SK-N-SH treated with all-trans-retinoic acid at 6 μM for 48 hours (cell line): ENCODE measurements around the gene QPRT.

Experiments used
- ATAC-seq: fragments of 200-7000 bp; cut with Tn5 transposase; 3 replicates; pipeline ENCODE4 v1.9.1; 2020; ENCODE audit warnings: mild to moderate bottlenecking, moderate library complexity
- ARNTL ChIP-seq: fragments of 450-650 bp; formaldehyde crosslinking; IDR thresholded peaks from 2 replicates; pipeline ENCODE4 v1.5.0; 2020; ENCODE audit warnings: low read depth, mild to moderate bottlenecking, moderate library complexity, borderline replicate concordance
- BACH2 ChIP-seq: fragments of 250-450 bp; sonication (Bioruptor Pico); IDR thresholded peaks from 2 replicates; pipeline ENCODE4 v1.9.0; 2021; ENCODE audit warnings: mild to moderate bottlenecking, borderline replicate concordance
- CREB5 ChIP-seq: fragments of 250-450 bp; sonication (Bioruptor Pico); IDR thresholded peaks from 2 replicates; pipeline ENCODE4 v1.5.1; 2020; ENCODE audit warnings: low read depth, mild to moderate bottlenecking, moderate library complexity
- CSDC2 ChIP-seq: fragments of 250-450 bp; sonication (Bioruptor Pico); IDR thresholded peaks from 2 replicates; pipeline ENCODE4 v1.5.0; 2020; ENCODE audit warnings: mild to moderate bottlenecking, moderate library complexity
- CSRNP3 ChIP-seq: fragments of 250-450 bp; sonication (Bioruptor Pico); IDR thresholded peaks from 2 replicates; pipeline ENCODE4 v1.5.1; 2021; ENCODE audit warnings: mild to moderate bottlenecking, moderate library complexity
- ESRRG ChIP-seq: fragments of 250-450 bp; sonication (Bioruptor Pico); IDR thresholded peaks from 2 replicates; pipeline ENCODE4 v1.6.1; 2021; ENCODE audit warnings: mild to moderate bottlenecking
- GLIS3 ChIP-seq: fragments of 250-450 bp; sonication (Bioruptor Pico); IDR thresholded peaks from 2 replicates; pipeline ENCODE4 v1.5.0; 2020; ENCODE audit warnings: mild to moderate bottlenecking, moderate library complexity
- OSR1 ChIP-seq: fragments of 250-450 bp; sonication (Bioruptor Pico); IDR thresholded peaks from 2 replicates; pipeline ENCODE4 v1.8.0; 2022; ENCODE audit warnings: moderate library complexity, mild to moderate bottlenecking, inconsistent platforms
- PATZ1 ChIP-seq: fragments of 250-450 bp; sonication (Bioruptor Pico); IDR thresholded peaks from 2 replicates; pipeline ENCODE4 v1.8.0; 2020; ENCODE audit warnings: mild to moderate bottlenecking, moderate library complexity, borderline replicate concordance
- POU6F1 ChIP-seq: fragments of 250-450 bp; sonication (Bioruptor Pico); IDR thresholded peaks from 2 replicates; pipeline ENCODE4 v1.8.0; 2021; ENCODE audit warnings: low read depth, mild to moderate bottlenecking, moderate library complexity, borderline replicate concordance
- PPARA ChIP-seq: fragments of 250-450 bp; sonication (Bioruptor Pico); IDR thresholded peaks from 2 replicates; pipeline ENCODE4 v1.5.0; 2020; ENCODE audit warnings: mild to moderate bottlenecking, borderline replicate concordance
- SNAI2 ChIP-seq: fragments of 250-450 bp; sonication (Bioruptor Pico); IDR thresholded peaks from 2 replicates; pipeline ENCODE4 v1.5.0; 2020; ENCODE audit warnings: mild to moderate bottlenecking, moderate library complexity
- TOX ChIP-seq: fragments of 250-450 bp; sonication (Bioruptor Pico); IDR thresholded peaks from 2 replicates; pipeline ENCODE4 v1.8.0; 2021; ENCODE audit warnings: mild to moderate bottlenecking, moderate library complexity, borderline replicate concordance
- TSHZ2 ChIP-seq: fragments of 250-450 bp; sonication (Bioruptor Pico); IDR thresholded peaks from 2 replicates; pipeline ENCODE4 v1.5.0; 2020; ENCODE audit warnings: mild to moderate bottlenecking, moderate library complexity
- ZC3H10 ChIP-seq: fragments of 250-450 bp; sonication (Bioruptor Pico); IDR thresholded peaks from 2 replicates; pipeline ENCODE4 v1.5.1; 2021; ENCODE audit warnings: mild to moderate bottlenecking, moderate library complexity
- ZFP3 ChIP-seq: fragments of 250-450 bp; sonication (Bioruptor Pico); IDR thresholded peaks from 2 replicates; pipeline ENCODE4 v1.5.0; 2020; ENCODE audit warnings: mild to moderate bottlenecking, moderate library complexity
- ZFP30 ChIP-seq: fragments of 450-650 bp; formaldehyde crosslinking; IDR thresholded peaks from 2 replicates; pipeline ENCODE4 v1.5.0; 2022; ENCODE audit warnings: mild to moderate bottlenecking, moderate library complexity
- ZNF565 ChIP-seq: fragments of 450-650 bp; formaldehyde crosslinking; conservative IDR thresholded peaks from 2 replicates; pipeline ENCODE4 v1.5.0; 2020; ENCODE audit warnings: low read depth, mild to moderate bottlenecking, moderate library complexity
- ZNF70 ChIP-seq: fragments of 450-650 bp; formaldehyde crosslinking; IDR thresholded peaks from 2 replicates; pipeline ENCODE4 v1.5.0; 2020; ENCODE audit warnings: mild to moderate bottlenecking, moderate library complexity
- ZNF8 ChIP-seq: fragments of 450-650 bp; formaldehyde crosslinking; IDR thresholded peaks from 2 replicates; pipeline ENCODE4 v1.5.0; 2020; ENCODE audit warnings: mild to moderate bottlenecking, moderate library complexity

The QPRT gene

GRCh38 chr16:29644973-29645693 lies 33.8 kb upstream of the QPRT start:
- ATAC-seq = no peak
- TF ChIP-seq ESRRG (CRISPR knock-in tag) = no peak
- no peak for TF ChIP-seq CSDC2 (CRISPR knock-in tag)
- TF ChIP-seq BACH2 (CRISPR knock-in tag) = no peak
- no peak for TF ChIP-seq SNAI2 (CRISPR knock-in tag)
- TF ChIP-seq ZNF8 = no peak
- TF ChIP-seq ZFP30 (CRISPR knock-in tag) = no peak

- TF ChIP-seq TOX = no peak
- no peak for TF ChIP-seq GLIS3 (CRISPR knock-in tag)
- TF ChIP-seq SNAI2 (CRISPR knock-in tag) = no peak
- no peak for TF ChIP-seq CREB5 (CRISPR knock-in tag)
- TF ChIP-seq TSHZ2 = no peak
- no peak for TF ChIP-seq ZNF8
- TF ChIP-seq CSRNP3 (CRISPR knock-in tag) = no peak
- TF ChIP-seq PATZ1 (CRISPR knock-in tag) = no peak
- no peak for TF ChIP-seq ZNF70 (CRISPR knock-in tag)
- no peak for TF ChIP-seq BACH2 (CRISPR knock-in tag)
- TF ChIP-seq ZNF565 (CRISPR knock-in tag) = no peak
- no peak for TF ChIP-seq ARNTL (CRISPR knock-in tag)
- TF ChIP-seq PPARA = no peak
- TF ChIP-seq ZFP30 (CRISPR knock-in tag) = no peak
- TF ChIP-seq ZFP3 = no peak
- no peak for TF ChIP-seq OSR1
- no peak for TF ChIP-seq CSDC2 (CRISPR knock-in tag)
- TF ChIP-seq ZC3H10 (CRISPR knock-in tag) = no peak
- peak; percentile 43; the same call in 1 of the 3 replicates for ATAC-seq
These were observed 33.2 kb upstream of the QPRT start for GRCh38 chr16:29645694-29646187.

- TF ChIP-seq ESRRG (CRISPR knock-in tag) (no peak), OSR1 (no peak), ZNF8 (no peak), CSDC2 (CRISPR knock-in tag) (no peak), PATZ1 (CRISPR knock-in tag) (no peak), TSHZ2 (no peak), PPARA (no peak), POU6F1 (CRISPR knock-in tag) (no peak), GLIS3 (CRISPR knock-in tag) (no peak), CSRNP3 (CRISPR knock-in tag) (no peak), SNAI2 (CRISPR knock-in tag) (no peak), ZNF565 (CRISPR knock-in tag) (no peak)
- no peak for ATAC-seq
These were observed 32.0 kb upstream of the QPRT start for GRCh38 chr16:29646947-29647346.
